Transverse colon (tissue), 4 donors: Measurements from ENCODE around the gene GPC5.

Source experiments
- POLR2A ChIP-seq: fragments of 450-650 bp; IDR thresholded peaks from one replicate; pipeline ENCODE4 v1.6.1; 2016; ENCODE audit warnings: antibody characterized with exemption, mild to moderate bottlenecking, moderate library complexity
- POLR2AphosphoS5 ChIP-seq, 3 donors: sonication (generic); formaldehyde crosslinking; IDR thresholded peaks; one replicate each; pipeline ENCODE4 v1.6.1; 2016; ENCODE audit warnings: antibody characterized with exemption in 3 of 3
- TF ChIP-seq, protein P1 (sequence below), 5 experiments: fragments of 200-600 bp in 3 of 5; fragments of 450-650 bp in 2 of 5; sonication (generic) in 3 of 5; IDR thresholded peaks; 1 replicate in 2 of 5; 2 replicates in 3 of 5; pipeline ENCODE4 v1.5.1; 2016 to 2017; ENCODE audit warnings: antibody characterized with exemption in 5 of 5, inconsistent platforms in 3 of 5, mild to moderate bottlenecking in 2 of 5, moderate library complexity in 1 of 5

DNA sequence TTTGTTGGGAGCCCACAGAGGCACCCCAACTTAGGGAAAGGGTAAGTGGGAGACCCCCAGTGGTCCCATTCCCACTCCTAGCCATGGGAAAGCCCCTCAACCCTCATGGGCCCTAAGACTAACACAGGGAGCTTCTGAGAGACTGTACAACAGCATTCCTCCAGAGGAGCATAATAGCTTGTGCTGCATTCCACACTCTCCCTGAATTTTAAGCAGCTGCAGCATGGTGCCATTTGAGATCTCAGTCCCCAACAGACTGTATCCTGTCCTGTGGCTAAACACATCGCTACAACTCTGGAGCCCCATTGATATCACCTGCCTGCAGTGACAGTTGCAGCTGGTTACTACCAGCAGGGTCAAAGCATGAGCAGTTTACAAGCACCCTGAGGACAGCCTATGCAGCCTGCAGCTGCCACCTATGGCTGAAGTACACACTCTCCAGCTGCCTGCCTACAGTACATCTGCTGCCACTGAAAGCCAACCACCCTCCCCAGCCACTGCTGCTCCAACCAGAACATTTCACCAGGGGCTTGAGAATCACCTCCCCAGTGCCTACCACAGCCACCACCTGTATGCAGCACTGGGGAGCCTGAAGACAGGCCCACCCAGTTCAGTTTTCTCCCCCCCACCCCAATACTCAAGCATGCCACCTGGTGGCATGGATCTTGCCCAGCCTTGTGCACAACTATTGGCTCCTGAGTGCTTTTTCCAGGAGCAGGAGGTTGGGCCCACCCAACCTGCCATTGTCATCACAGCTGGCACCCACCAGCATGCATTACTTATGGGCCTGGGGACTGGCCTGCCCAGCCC, 557.3 kb downstream of the GPC5 start:
- TF ChIP-seq, protein P1, sequence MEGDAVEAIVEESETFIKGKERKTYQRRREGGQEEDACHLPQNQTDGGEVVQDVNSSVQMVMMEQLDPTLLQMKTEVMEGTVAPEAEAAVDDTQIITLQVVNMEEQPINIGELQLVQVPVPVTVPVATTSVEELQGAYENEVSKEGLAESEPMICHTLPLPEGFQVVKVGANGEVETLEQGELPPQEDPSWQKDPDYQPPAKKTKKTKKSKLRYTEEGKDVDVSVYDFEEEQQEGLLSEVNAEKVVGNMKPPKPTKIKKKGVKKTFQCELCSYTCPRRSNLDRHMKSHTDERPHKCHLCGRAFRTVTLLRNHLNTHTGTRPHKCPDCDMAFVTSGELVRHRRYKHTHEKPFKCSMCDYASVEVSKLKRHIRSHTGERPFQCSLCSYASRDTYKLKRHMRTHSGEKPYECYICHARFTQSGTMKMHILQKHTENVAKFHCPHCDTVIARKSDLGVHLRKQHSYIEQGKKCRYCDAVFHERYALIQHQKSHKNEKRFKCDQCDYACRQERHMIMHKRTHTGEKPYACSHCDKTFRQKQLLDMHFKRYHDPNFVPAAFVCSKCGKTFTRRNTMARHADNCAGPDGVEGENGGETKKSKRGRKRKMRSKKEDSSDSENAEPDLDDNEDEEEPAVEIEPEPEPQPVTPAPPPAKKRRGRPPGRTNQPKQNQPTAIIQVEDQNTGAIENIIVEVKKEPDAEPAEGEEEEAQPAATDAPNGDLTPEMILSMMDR (IDR thresholded peaks at IDR 0.05) = no peak
- TF ChIP-seq POLR2A = no peak
- no peak for TF ChIP-seq POLR2AphosphoS5 (IDR thresholded peaks at IDR 0.05)
